ENCODE results near the gene VPS13A. TPM values are rescaled to one million over a fixed set of nuclear protein-coding genes. Genes with fewer than 3 reads are reported as not detected.

VPS13A gene
- total RNA-seq, 1 donor from 2014 or later, result 18.8 TPM

DNA sequence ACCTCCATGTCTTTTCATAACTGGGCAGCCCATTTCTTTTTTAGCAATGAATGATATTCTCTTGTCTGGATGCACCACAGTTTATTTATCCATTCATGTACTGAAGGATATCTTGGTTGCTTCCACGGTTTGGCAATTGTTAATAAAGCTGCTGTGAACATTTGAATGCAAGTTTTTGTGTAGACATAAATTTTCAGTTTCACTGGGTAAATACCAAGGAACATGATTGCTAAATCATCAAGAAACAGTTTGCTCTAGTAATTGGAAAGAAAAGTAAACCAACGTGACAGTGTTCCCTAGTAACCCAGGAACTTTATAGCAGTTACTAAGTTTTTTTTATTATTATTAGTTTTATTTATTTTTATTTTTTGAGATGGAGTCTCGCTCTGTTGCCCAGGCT lies 100.4 kb downstream of the VPS13A start:
- Histone ChIP-seq H3K4me1 (no peaks in the 10 kb centered on the region), H3K27me3 (no peaks in the 10 kb centered on the region), H3K36me3 (peaks cover 6 to 19% of the 10 kb centered on the region in 2 donors), H3K4me3 (no peak overlapping the region), H3K27ac (no peak overlapping the region), H3K9me3 (no peaks in the 10 kb centered on the region)
- DNase-seq (ENCODE audit: low spot score in 2 of 2), result no peak
- intact Hi-C loops (cut with DNase I), result no loop called here
- TF ChIP-seq, protein P1, sequence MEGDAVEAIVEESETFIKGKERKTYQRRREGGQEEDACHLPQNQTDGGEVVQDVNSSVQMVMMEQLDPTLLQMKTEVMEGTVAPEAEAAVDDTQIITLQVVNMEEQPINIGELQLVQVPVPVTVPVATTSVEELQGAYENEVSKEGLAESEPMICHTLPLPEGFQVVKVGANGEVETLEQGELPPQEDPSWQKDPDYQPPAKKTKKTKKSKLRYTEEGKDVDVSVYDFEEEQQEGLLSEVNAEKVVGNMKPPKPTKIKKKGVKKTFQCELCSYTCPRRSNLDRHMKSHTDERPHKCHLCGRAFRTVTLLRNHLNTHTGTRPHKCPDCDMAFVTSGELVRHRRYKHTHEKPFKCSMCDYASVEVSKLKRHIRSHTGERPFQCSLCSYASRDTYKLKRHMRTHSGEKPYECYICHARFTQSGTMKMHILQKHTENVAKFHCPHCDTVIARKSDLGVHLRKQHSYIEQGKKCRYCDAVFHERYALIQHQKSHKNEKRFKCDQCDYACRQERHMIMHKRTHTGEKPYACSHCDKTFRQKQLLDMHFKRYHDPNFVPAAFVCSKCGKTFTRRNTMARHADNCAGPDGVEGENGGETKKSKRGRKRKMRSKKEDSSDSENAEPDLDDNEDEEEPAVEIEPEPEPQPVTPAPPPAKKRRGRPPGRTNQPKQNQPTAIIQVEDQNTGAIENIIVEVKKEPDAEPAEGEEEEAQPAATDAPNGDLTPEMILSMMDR (IDR thresholded peaks at IDR 0.05), result no peak

DNA sequence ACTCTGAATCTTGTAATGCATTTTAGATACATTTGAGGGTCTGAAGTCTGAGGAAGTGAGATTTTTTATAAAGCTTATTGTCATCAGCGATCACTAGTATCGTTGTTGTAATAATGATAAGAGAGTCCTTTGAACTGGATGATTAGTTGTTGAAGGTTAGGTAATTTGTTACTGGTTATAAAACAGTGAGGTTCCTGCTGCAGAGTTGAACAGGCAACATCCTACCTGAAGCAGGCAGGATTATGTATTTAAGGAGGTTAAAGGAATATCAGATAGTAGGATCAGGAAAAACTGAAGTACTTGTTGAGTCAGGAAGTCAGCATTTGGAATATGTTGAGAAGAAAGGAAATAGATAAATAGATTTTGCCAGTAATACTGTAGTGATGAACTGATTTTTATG lies 106.7 kb downstream of the VPS13A start:
- Histone ChIP-seq H3K36me3 (peaks cover 2 to 23% of the 10 kb centered on the region in 2 donors), H3K27ac (no peak overlapping the region), H3K9me3 (peaks cover 0 to 11% of the 10 kb centered on the region in 2 donors), H3K27me3 (no peaks in the 10 kb centered on the region), H3K4me1 (no peaks in the 10 kb centered on the region), H3K4me3 (no peak overlapping the region)
- TF ChIP-seq, protein P1 (IDR thresholded peaks at IDR 0.05), result no peak
- intact Hi-C loops (cut with DNase I), result no loop called here
- DNase-seq (ENCODE audit: low spot score in 2 of 2), result no peak

DNA sequence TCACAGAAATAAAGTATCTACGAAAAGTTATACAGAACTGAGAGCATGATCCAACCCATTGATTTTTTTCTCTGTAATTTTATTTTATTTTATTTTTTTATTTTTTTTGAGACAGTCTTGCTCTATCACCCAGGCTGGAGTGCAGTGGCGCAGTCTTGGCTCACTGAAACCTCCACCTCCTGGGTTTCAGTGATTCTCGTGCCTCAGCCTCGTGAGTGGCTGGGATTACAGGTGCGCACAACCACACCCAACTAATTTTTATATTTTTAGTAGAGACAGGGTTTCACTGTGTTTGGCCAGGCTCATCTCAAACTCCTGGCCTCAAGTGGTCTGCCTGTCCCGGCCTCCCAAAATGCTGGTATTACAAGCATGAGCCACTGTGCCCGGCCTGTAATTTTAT lies 107.3 kb downstream of the VPS13A start:
- TF ChIP-seq, protein P1 (IDR thresholded peaks at IDR 0.05), result no peak
- Histone ChIP-seq H3K27me3 (no peaks in the 10 kb centered on the region), H3K4me3 (no peak overlapping the region), H3K27ac (no peak overlapping the region), H3K4me1 (no peaks in the 10 kb centered on the region), H3K9me3 (peaks cover 0 to 11% of the 10 kb centered on the region in 2 donors), H3K36me3 (peaks cover 0 to 23% of the 10 kb centered on the region in 2 donors)
- no peak for DNase-seq (ENCODE audit: low spot score in 2 of 2)
- intact Hi-C loops (cut with DNase I), result no loop called here

DNA sequence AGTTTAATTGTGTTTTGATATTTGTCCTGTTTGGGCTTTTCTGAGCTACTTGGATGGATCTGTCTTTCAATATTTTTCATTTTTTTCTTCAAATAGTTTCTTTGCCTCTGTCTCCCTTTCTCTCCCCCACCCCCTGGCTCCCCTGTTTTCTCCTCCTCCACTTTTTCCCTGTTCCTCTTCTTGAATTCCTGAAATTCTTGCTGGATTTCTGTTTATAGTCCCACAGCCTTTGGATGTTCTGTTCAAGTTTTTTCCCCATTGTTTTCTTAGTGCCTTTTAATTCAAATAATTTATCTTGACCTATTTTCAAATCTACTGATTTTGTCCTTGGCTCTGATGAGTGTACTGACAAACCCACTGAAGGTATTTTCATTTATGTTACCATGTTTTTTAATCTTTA lies 113.0 kb downstream of the VPS13A start:
- Histone ChIP-seq H3K27ac (no peak overlapping the region), H3K36me3 (peaks cover 0 to 19% of the 10 kb centered on the region in 2 donors), H3K27me3 (no peaks in the 10 kb centered on the region), H3K4me1 (no peaks in the 10 kb centered on the region), H3K4me3 (no peak overlapping the region), H3K9me3 (peaks cover 0 to 11% of the 10 kb centered on the region in 2 donors)
- intact Hi-C loops (cut with DNase I), result no loop called here
- no peak for DNase-seq (ENCODE audit: low spot score in 2 of 2)
- TF ChIP-seq, protein P1 (IDR thresholded peaks at IDR 0.05), result no peak

DNA sequence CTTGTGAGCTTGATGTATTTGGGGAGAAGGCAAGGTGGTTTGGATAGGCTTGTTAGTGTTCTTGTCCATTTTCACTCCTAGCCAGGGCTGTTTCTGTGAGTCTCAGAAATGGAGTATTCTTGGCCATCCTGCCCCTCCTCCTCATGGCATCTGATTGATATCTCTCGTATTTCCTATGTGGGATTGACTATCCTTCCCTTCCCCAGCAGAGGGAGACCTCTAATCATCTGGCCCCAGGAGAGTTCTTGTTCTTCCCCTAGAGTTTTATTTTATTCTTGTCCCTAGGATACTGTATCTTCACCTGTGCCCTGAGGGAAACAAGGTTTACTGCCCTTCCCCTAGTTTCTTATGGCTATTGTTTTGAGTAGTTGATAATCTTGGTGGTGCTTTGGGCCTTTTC lies 114.4 kb downstream of the VPS13A start:
- H3K27me3 ChIP-seq, result no peaks in the 10 kb centered on the region
- DNase-seq (ENCODE audit: low spot score in 2 of 2), result no peak
- H3K36me3 ChIP-seq, result peaks cover 0 to 21% of the 10 kb centered on the region in 2 donors
- H3K4me3 ChIP-seq, result no peak overlapping the region
- peaks cover 0 to 11% of the 10 kb centered on the region in 2 donors for H3K9me3 ChIP-seq
- intact Hi-C loops (cut with DNase I), result no loop called here
- H3K4me1 ChIP-seq, result no peaks in the 10 kb centered on the region
- H3K27ac ChIP-seq, result no peak overlapping the region
- TF ChIP-seq, protein P1 (IDR thresholded peaks at IDR 0.05), result no peak

DNA sequence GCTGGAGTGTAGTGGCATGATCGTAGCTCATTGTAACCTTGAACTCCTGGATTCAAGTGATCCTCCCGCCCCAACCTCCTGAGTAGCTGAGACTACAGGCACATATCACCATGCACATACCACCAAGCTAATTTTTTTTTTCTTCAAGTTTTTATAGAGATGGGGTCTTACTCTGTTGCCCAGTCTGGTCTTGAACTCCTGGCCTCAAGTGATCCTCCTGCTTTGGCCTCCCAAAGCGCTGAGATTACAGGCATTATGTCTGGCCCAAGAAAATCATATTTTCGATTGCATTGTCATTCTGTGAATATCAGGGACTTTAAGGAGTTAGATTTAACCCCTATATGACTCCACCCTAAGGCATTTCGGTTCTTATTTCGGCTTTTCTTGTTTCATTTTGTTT lies 116.6 kb downstream of the VPS13A start:
- TF ChIP-seq, protein P1 (IDR thresholded peaks at IDR 0.05), result no peak
- peaks cover 0 to 14% of the 10 kb centered on the region in 2 donors for H3K36me3 ChIP-seq
- no peaks in the 10 kb centered on the region for H3K4me1 ChIP-seq
- H3K27ac ChIP-seq, result no peak overlapping the region
- no peak for DNase-seq (ENCODE audit: low spot score in 2 of 2)
- intact Hi-C loops (cut with DNase I), result no loop called here
- no peak overlapping the region for H3K4me3 ChIP-seq
- H3K9me3 ChIP-seq, result no peaks in the 10 kb centered on the region
- H3K27me3 ChIP-seq, result no peaks in the 10 kb centered on the region

Measured in ascending aorta (tissue), 2 donors.